Spleen (tissue), 7 donors: ENCODE results near the gene NKG7.
A peak's percentile ranks its signal among the peaks of the same experiment; 100 is the strongest.

Experiments
- CTCF ChIP-seq, 11 experiments: fragments of 200-600 bp in 7 of 11; fragments of 450-650 bp in 4 of 11; sonication (generic) in 4 of 11; IDR thresholded peaks in 8 of 11; conservative IDR thresholded peaks in 3 of 11; 1 replicate in 7 of 11; 2 replicates in 4 of 11; pipeline versions ENCODE4 v1.4.0 to v1.8.0; 2016 to 2021; ENCODE audit warnings: antibody characterized with exemption in 11 of 11, inconsistent platforms in 4 of 11, mild to moderate bottlenecking in 1 of 11
- POLR2A ChIP-seq, 3 donors: fragments of 450-650 bp; IDR thresholded peaks; one replicate each; pipeline ENCODE4 v1.5.1; 2017; ENCODE audit warnings: antibody characterized with exemption in 3 of 3, mild to moderate bottlenecking in 1 of 3
- donor health status: DM: no; HTN: no; CAD: no; lungs with moderate emphysema.
- donor health status: DM: no; HTN: no; CAD: no.
- donor health status: DM: no; HTN: no; CAD: no.

GRCh38 chr19:51366389-51367254 is 5.8 kb downstream of the NKG7 start:
- TF ChIP-seq CTCF (IDR thresholded peaks at IDR 0.05 in 8 of 11, conservative IDR thresholded peaks at IDR 0.05 in 3 of 11) (peak in 2 of 11 experiments; percentile 12 to 25), POLR2A (IDR thresholded peaks at IDR 0.05) (peak in 2 of 3 donors; percentile 48 to 65)
